Measurements from ENCODE around the gene TSSK2. TPM values are rescaled to one million over a fixed set of nuclear protein-coding genes. Genes with fewer than 3 reads are reported as not detected.

TSSK2 gene
- total and polyA plus RNA-seq, 8 donors, result 0.67 TPM; not detected in 7

- intact Hi-C loops (cut with DNase I), result no loop called here
- Histone ChIP-seq H3K4me1 (peaks cover 14 to 73% of the 10 kb centered on the region in 2 donors), H3K36me3 (peaks cover 0 to 6% of the 10 kb centered on the region in 2 donors), H3K27ac (no peak overlapping the region), H3K9me3 (no peaks in the 10 kb centered on the region), H3K4me3 (no peak overlapping the region), H3K27me3 (no peaks in the 10 kb centered on the region)
- TF ChIP-seq CTCF (IDR thresholded peaks at IDR 0.05), result no peak
- no peak for DNase-seq
- ATAC-seq, result no peak
These were observed 45.1 kb downstream of the TSSK2 start for GRCh38 chr22:19176175-19176643.

- DNase-seq, result no peak
- Histone ChIP-seq H3K27me3 (no peaks in the 10 kb centered on the region), H3K27ac (no peak overlapping the region), H3K4me3 (peak overlapping the region in 1 of 2 donors; percentile 91), H3K4me1 (peaks cover 14 to 73% of the 10 kb centered on the region in 2 donors), H3K9me3 (no peaks in the 10 kb centered on the region), H3K36me3 (peaks cover 0 to 6% of the 10 kb centered on the region in 2 donors)
- ATAC-seq, result no peak
- intact Hi-C loops (cut with DNase I), result no loop called here
- TF ChIP-seq CTCF (IDR thresholded peaks at IDR 0.05), result no peak
These were observed 45.6 kb downstream of the TSSK2 start for GRCh38 chr22:19176732-19177131.

- H3K4me1 ChIP-seq, result peaks cover 13 to 67% of the 10 kb centered on the region in 2 donors
- no peaks in the 10 kb centered on the region for H3K9me3 ChIP-seq
- peak in 1 of 4 donors; percentile 9 for DNase-seq
- H3K27me3 ChIP-seq, result no peaks in the 10 kb centered on the region
- H3K27ac ChIP-seq, result peak overlapping the region; percentile 75 to 81
- no peak for TF ChIP-seq CTCF (IDR thresholded peaks at IDR 0.05)
- peak overlapping the region; percentile 84 to 91 for H3K4me3 ChIP-seq
- H3K36me3 ChIP-seq, result peaks cover 0 to 6% of the 10 kb centered on the region in 2 donors
- intact Hi-C loops (cut with DNase I), result no loop called here
- ATAC-seq, result no peak
These were observed 46.3 kb downstream of the TSSK2 start for GRCh38 chr22:19177164-19178064.

DNA sequence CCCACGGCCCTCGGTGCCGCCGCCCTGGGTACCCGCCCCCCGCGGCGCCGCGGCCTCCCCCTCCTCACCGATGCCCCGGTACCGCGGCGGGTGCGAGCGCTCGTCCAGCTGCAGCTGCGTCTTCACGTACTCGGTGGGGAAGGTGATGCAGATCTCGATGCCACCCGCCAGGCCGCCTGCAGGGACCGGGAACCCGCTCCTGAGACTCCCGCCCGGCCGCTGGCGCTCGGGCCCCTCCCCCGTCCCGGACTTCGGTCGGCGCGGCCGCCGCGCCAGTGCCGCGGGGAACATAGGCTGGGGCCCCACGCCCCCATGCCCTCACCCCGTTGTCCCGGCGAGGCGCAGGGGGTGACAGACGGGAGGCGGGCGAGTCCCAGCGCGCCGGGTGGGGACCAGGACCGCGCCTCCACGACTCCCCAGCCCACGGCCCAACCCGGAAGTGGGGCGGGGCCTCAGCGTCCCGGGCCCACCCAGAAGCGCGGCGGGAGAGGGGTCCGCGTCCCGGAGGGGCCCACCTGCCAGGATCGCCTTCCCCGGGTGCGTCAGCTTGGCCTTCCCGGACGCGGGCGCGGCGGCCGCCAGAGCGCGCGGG lies 47.1 kb downstream of the TSSK2 start:
- no peaks in the 10 kb centered on the region for H3K9me3 ChIP-seq
- DNase-seq (peak in 3 of 4 donors; percentile 37 to 89 (median 60)), ATAC-seq (peak; percentile 7)
- intact Hi-C loops (cut with DNase I), result no loop called here
- H3K27ac ChIP-seq, result peak overlapping the region; percentile 75 to 81
- H3K27me3 ChIP-seq, result no peaks in the 10 kb centered on the region
- no peak for TF ChIP-seq CTCF (IDR thresholded peaks at IDR 0.05)
- peak overlapping the region; percentile 84 to 91 for H3K4me3 ChIP-seq
- peaks cover 6 to 59% of the 10 kb centered on the region in 2 donors for H3K4me1 ChIP-seq
- peaks cover 0 to 10% of the 10 kb centered on the region in 2 donors for H3K36me3 ChIP-seq

All from left lung (tissue), 10 donors.